HepG2 (cell line): Measurements from ENCODE around the gene HEPN1. TPM values are rescaled to one million over a fixed set of nuclear protein-coding genes. Genes with fewer than 3 reads are reported as not detected.

Experiments used
- BRF2 ChIP-seq: sonication (generic); formaldehyde crosslinking; IDR thresholded peaks from 2 replicates; pipeline ENCODE4 v1.8.1; 2022; ENCODE audit warnings: mild to moderate bottlenecking, missing genetic modification reagents
- CEBPG ChIP-seq: IDR thresholded peaks from 2 replicates; pipeline ENCODE4 v1.6.1; 2016
- DRAP1 ChIP-seq: IDR thresholded peaks from 2 replicates; pipeline ENCODE4 v1.6.1; 2016; ENCODE audit warnings: missing genetic modification reagents, missing compliant biosample characterization
- FOXA1 ChIP-seq, 2 experiments: fragments of 450-650 bp in 1 of 2; sonication (generic) in 1 of 2; formaldehyde crosslinking in 1 of 2; IDR thresholded peaks; 2 replicates each; pipeline versions ENCODE4 v1.4.0 to v1.6.1; 2016 to 2020; ENCODE audit warnings: missing genetic modification reagents in 1 of 2
- HNF4A ChIP-seq: sonication (generic); formaldehyde crosslinking; IDR thresholded peaks from 2 replicates; pipeline ENCODE4 v1.4.0; 2020; ENCODE audit warnings: missing genetic modification reagents
- KAT8 ChIP-seq: IDR thresholded peaks from 2 replicates; pipeline ENCODE4 v1.6.1; 2016; ENCODE audit warnings: missing genetic modification reagents, missing compliant biosample characterization
- KDM6A ChIP-seq: IDR thresholded peaks from 2 replicates; pipeline ENCODE4 v1.6.1; 2016; ENCODE audit warnings: low read depth
- MIER2 ChIP-seq: IDR thresholded peaks from 2 replicates; pipeline ENCODE4 v1.6.1; 2016; ENCODE audit warnings: missing biosample characterization, missing genetic modification reagents
- MTA1 ChIP-seq: sonication (generic); formaldehyde crosslinking; IDR thresholded peaks from 2 replicates; pipeline ENCODE4 v1.4.0; 2020; ENCODE audit warnings: missing genetic modification reagents, mild to moderate bottlenecking, borderline replicate concordance
- NR2F1 ChIP-seq, 2 experiments: fragments of 450-650 bp in 1 of 2; formaldehyde crosslinking in 1 of 2; IDR thresholded peaks; 2 replicates each; pipeline versions ENCODE4 v1.5.0 to v1.6.1; 2016 to 2020; ENCODE audit warnings: mild to moderate bottlenecking in 1 of 2, missing compliant biosample characterization in 1 of 2, missing genetic modification reagents in 1 of 2, moderate library complexity in 1 of 2
- RXRA ChIP-seq: sonication (generic); formaldehyde crosslinking; IDR thresholded peaks from 2 replicates; pipeline ENCODE4 v1.5.1; 2020; ENCODE audit warnings: missing genetic modification reagents
- SMAD9 ChIP-seq: sonication (generic); formaldehyde crosslinking; IDR thresholded peaks from 2 replicates; pipeline ENCODE4 v1.5.1; 2020; ENCODE audit warnings: mild to moderate bottlenecking, missing genetic modification reagents
- SOX13 ChIP-seq, 3 experiments: fragments of 450-650 bp in 1 of 3; sonication (generic) in 1 of 3; formaldehyde crosslinking in 1 of 3; IDR thresholded peaks in 2 of 3; conservative IDR thresholded peaks in 1 of 3; 2 replicates each; pipeline versions ENCODE4 v1.5.0 to v1.6.1; 2016 to 2020; ENCODE audit warnings: antibody characterized with exemption in 1 of 3, mild to moderate bottlenecking in 1 of 3, missing compliant biosample characterization in 1 of 3, missing genetic modification reagents in 1 of 3, moderate library complexity in 1 of 3
- SOX6 ChIP-seq, 2 experiments: fragments of 450-650 bp in 1 of 2; sonication (generic) in 1 of 2; formaldehyde crosslinking in 1 of 2; IDR thresholded peaks; 2 replicates each; pipeline versions ENCODE4 v1.4.0 to v1.6.1; 2017 to 2020; ENCODE audit warnings: antibody characterized with exemption in 1 of 2, mild to moderate bottlenecking in 1 of 2, missing genetic modification reagents in 1 of 2
- TARDBP ChIP-seq: sonication (generic); formaldehyde crosslinking; IDR thresholded peaks from 2 replicates; pipeline ENCODE4 v1.8.0; 2022; ENCODE audit warnings: mild to moderate bottlenecking, missing genetic modification reagents
- THAP9 ChIP-seq: sonication (generic); formaldehyde crosslinking; IDR thresholded peaks from 2 replicates; pipeline ENCODE4; 2020; ENCODE audit warnings: missing genetic modification reagents, mild to moderate bottlenecking, borderline replicate concordance
- ZIK1 ChIP-seq: sonication (generic); formaldehyde crosslinking; IDR thresholded peaks from 2 replicates; pipeline ENCODE4 v1.5.0; 2020; ENCODE audit warnings: mild to moderate bottlenecking, low read depth, missing genetic modification reagents, borderline replicate concordance
- ZNF343 ChIP-seq: sonication (generic); formaldehyde crosslinking; IDR thresholded peaks from 2 replicates; pipeline ENCODE4 v1.4.0; 2020; ENCODE audit warnings: mild to moderate bottlenecking, missing genetic modification reagents
- ZNF382 ChIP-seq: sonication (generic); formaldehyde crosslinking; IDR thresholded peaks from 2 replicates; pipeline ENCODE4 v1.5.0; 2020; ENCODE audit warnings: missing genetic modification reagents, mild to moderate bottlenecking, borderline replicate concordance
- ZNF430 ChIP-seq: sonication (generic); formaldehyde crosslinking; IDR thresholded peaks from 2 replicates; pipeline ENCODE4 v1.9.0; 2021; ENCODE audit warnings: mild to moderate bottlenecking, missing genetic modification reagents
- ZNF451 ChIP-seq: sonication (generic); formaldehyde crosslinking; IDR thresholded peaks from 2 replicates; pipeline ENCODE4 v1.5.0; 2020; ENCODE audit warnings: mild to moderate bottlenecking, missing genetic modification reagents
- ZNF782 ChIP-seq: sonication (generic); formaldehyde crosslinking; IDR thresholded peaks from 2 replicates; pipeline ENCODE4 v1.4.0; 2020; ENCODE audit warnings: missing genetic modification reagents, mild to moderate bottlenecking, borderline replicate concordance
- ZNF83 ChIP-seq: sonication (generic); formaldehyde crosslinking; IDR thresholded peaks from 2 replicates; pipeline ENCODE4 v1.4.0; 2020; ENCODE audit warnings: missing genetic modification reagents, mild to moderate bottlenecking, borderline replicate concordance
- polyA plus RNA-seq, 8 experiments: library from polyadenylated mRNA; depleted of rRNA in 3 of 8; stranded (reverse) in 7 of 8; unstranded in 1 of 8; fragments of >200 nt; fragmentation: Illumina TruSeq in 4 of 8; extraction: Trizol in 4 of 8; gene quantifications; 2 replicates each; pipeline versions ENCODE4 v1.2.1 to v1.2.3, GENCODE V29; 2011 to 2016; ENCODE audit warnings: low read depth in 4 of 8, missing spikeins in 1 of 8, mixed read lengths in 1 of 8; ENCODE audit not compliant: insufficient read depth in 1 of 8
- total RNA-seq, 5 experiments: library from RNA; depleted of rRNA; stranded (reverse); fragments of >200 nt; fragmentation: Illumina TruSeq; extraction: Trizol; gene quantifications; 2 replicates each; pipeline ENCODE4 v1.2.3, GENCODE V29; 2016; ENCODE audit warnings: low read depth in 1 of 5

HEPN1 gene
- total and polyA plus RNA-seq, 2 of the 13 experiments (the other 11 are each of a cell fraction or from before 2014, with no cell fraction given), result not detected

- TF ChIP-seq MTA1 (CRISPR knock-in tag) (peak; percentile 19; the same call in 1 of the 2 replicates), KAT8 (peak; percentile 53; the same call in 1 of the 2 replicates), HNF4A (CRISPR knock-in tag) (peak; percentile 73), KDM6A (no peak), TARDBP (CRISPR knock-in tag) (peak; percentile 85), ZNF343 (0 out of 2 replicates have a peak, but pooled peaks have one; percentile 46), ZNF782 (CRISPR knock-in tag) (peak; percentile 52; the same call in 1 of the 2 replicates), CEBPG (CRISPR knock-in tag) (peak; percentile 35; the same call in 1 of the 2 replicates), ZNF83 (CRISPR knock-in tag) (no peak), SOX6 (IDR thresholded peaks at IDR 0.05) (no peak), SOX6 (CRISPR knock-in tag; IDR thresholded peaks at IDR 0.05) (peak; percentile 79), ZNF430 (no peak; the same call in 1 of the 2 replicates), MIER2 (CRISPR knock-in tag) (0 out of 2 replicates have a peak, but pooled peaks have one; percentile 6), SMAD9 (CRISPR knock-in tag) (0 out of 2 replicates have a peak, but pooled peaks have one; percentile 7), ZIK1 (peak; percentile 69; the same call in 1 of the 2 replicates), DRAP1 (0 out of 2 replicates have a peak, but pooled peaks have one; percentile 20), RXRA (CRISPR knock-in tag) (peak; percentile 87), THAP9 (CRISPR knock-in tag) (peak; percentile 41; the same call in 1 of the 2 replicates), ZNF382 (CRISPR knock-in tag) (no peak), BRF2 (CRISPR knock-in tag) (no peak), ZNF451 (CRISPR knock-in tag) (0 out of 2 replicates have a peak, but pooled peaks have one; percentile 57), NR2F1 (CRISPR knock-in tag; IDR thresholded peaks at IDR 0.05) (peak; percentile 90 to 93), FOXA1 (IDR thresholded peaks at IDR 0.05) (no peak), FOXA1 (CRISPR knock-in tag; IDR thresholded peaks at IDR 0.05) (peak; percentile 64), SOX13 (IDR thresholded peaks at IDR 0.05) (0 out of 2 replicates have a peak, but pooled peaks have one; percentile 25), SOX13 (CRISPR knock-in tag; conservative IDR thresholded peaks at IDR 0.05 in 1 of 2, IDR thresholded peaks at IDR 0.05 in 1 of 2) (peak in 1 of 2 experiments; percentile 75; a peak in 2 of 4 replicates)
These were observed 36.5 kb upstream of the HEPN1 start (continued) for GRCh38 chr11:124882339-124883071.
